ENCODE data around the gene UCK2.

Gene UCK2

DNA sequence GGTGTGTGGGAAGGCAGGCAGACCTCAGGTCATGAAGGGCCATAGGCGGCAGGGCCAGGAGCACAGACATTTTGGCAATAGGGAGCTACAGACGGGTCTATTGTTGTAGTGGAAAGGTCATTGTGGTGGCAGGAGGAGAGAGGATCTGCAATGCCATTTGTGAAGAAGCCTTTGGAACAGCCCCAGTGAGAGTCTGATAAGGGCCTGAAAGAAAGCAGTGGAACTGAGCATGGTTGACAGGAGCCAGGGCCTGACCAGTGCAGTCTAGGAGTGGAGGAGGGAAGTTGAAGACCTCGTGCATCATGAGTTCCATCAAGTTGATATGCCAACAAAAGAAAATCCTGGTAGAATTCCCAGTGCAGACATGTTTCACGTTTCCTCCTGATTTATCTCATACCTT is 65.5 kb downstream of the UCK2 start:
- Mint-ChIP-seq H3K36me3 (peaks cover 75% of the 10 kb centered on the region), H3K9me3 (no peaks in the 10 kb centered on the region), H3K4me1 (peaks cover 26% of the 10 kb centered on the region), H3K27ac (peak overlapping the region; percentile 69), H3K4me3 (no peak overlapping the region)
- ATAC-seq (no peak), DNase-seq (ENCODE audit: low spot score in 2 of 2) (no peak)

DNA sequence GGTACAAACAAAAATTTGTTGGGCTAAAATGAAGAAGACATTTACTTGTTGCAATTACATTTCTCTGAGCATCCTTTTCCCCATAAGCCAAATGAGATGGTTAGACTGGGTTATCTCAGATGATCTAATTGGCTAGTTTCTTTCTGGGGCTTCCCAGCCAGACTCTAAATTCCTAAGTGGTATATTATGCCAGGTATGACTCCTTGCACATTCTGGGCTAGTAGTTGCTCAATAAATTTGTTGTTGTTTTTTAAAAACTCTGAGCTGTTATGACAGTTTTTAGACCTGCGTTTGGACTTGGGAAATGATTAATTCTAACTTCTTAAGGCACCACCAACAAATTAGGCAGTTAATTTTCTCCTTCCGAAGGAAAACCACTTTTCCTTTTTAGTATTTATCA is 66.1 kb downstream of the UCK2 start:
- ATAC-seq (no peak), DNase-seq (ENCODE audit: low spot score in 2 of 2) (no peak)
- H3K9me3 Mint-ChIP-seq, result no peaks in the 10 kb centered on the region
- H3K4me1 Mint-ChIP-seq, result peaks cover 26% of the 10 kb centered on the region
- H3K36me3 Mint-ChIP-seq, result peaks cover 78% of the 10 kb centered on the region
- no peak overlapping the region for H3K27ac Mint-ChIP-seq
- no peak overlapping the region for H3K4me3 Mint-ChIP-seq

DNA sequence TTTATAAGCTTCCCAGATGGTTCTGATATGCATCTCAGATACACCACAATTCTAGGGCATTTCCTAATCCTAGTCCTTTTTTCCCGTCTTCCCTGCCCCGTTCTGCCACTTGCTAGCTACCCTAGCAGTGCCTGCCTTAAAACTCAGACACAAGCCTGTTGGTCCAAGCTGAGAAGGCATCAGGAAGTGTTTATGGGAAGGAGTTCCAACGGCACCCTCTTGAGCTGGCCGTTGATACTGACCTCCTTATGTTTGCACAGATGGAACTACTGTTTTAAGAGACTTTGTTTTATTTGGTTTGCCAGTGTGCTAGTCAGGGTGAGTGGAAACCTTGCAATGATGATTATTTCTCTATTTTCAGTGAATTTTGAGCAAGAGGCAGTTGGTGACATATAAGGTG is 67.2 kb downstream of the UCK2 start:
- no peak for DNase-seq (ENCODE audit: low spot score in 2 of 2)
- ATAC-seq, result no peak
- no peak overlapping the region for H3K27ac Mint-ChIP-seq
- H3K4me3 Mint-ChIP-seq, result no peak overlapping the region
- peaks cover 75% of the 10 kb centered on the region for H3K36me3 Mint-ChIP-seq
- no peaks in the 10 kb centered on the region for H3K9me3 Mint-ChIP-seq
- H3K4me1 Mint-ChIP-seq, result peaks cover 26% of the 10 kb centered on the region

DNA sequence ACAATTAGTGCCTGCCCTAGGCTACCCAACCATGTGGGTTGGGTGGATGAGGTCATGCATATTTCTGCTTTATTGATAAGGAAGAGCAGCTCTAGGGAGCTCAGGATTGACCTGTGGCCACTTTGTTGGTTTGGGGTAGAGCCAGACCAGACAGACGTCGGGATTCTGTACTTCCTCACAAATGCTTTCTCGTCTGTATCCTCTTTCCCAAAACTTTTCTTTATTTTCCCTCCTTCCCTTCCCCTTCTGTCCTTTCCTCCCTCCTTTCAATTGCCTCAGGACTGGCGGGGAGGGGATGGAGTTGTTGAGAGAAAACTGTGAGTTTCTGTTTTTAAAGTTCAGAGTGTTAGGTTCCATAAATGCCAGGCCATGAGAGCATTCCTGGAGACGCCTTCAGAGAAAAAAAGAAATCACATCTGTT is 68.0 kb downstream of the UCK2 start:
- DNase-seq (ENCODE audit: low spot score in 2 of 2) (no peak), ATAC-seq (no peak)
- Mint-ChIP-seq H3K4me3 (no peak overlapping the region), H3K27ac (no peak overlapping the region), H3K36me3 (peaks cover 78% of the 10 kb centered on the region), H3K9me3 (no peaks in the 10 kb centered on the region), H3K4me1 (peaks cover 19% of the 10 kb centered on the region)

DNA sequence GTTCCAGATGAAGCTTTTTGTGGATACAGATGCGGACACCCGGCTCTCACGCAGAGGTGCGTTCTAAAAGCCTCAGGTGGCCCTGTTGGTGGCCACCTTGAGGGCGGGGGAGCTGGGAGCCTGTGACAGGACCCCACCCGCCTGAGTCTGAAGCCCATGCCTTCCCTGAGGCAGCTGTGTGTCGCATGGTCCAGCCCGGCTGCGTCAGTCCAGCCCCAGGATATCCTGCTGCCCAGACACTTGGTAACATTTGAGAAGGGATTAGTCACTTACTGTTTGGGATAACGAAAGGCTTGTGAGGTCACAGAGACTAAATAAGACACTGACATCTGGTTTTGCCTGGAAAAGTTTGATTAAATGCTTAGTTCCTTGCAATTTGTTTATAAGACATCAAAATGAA is 68.9 kb downstream of the UCK2 start:
- peaks cover 78% of the 10 kb centered on the region for H3K36me3 Mint-ChIP-seq
- DNase-seq (ENCODE audit: low spot score in 2 of 2) (no peak), ATAC-seq (no peak)

DNA sequence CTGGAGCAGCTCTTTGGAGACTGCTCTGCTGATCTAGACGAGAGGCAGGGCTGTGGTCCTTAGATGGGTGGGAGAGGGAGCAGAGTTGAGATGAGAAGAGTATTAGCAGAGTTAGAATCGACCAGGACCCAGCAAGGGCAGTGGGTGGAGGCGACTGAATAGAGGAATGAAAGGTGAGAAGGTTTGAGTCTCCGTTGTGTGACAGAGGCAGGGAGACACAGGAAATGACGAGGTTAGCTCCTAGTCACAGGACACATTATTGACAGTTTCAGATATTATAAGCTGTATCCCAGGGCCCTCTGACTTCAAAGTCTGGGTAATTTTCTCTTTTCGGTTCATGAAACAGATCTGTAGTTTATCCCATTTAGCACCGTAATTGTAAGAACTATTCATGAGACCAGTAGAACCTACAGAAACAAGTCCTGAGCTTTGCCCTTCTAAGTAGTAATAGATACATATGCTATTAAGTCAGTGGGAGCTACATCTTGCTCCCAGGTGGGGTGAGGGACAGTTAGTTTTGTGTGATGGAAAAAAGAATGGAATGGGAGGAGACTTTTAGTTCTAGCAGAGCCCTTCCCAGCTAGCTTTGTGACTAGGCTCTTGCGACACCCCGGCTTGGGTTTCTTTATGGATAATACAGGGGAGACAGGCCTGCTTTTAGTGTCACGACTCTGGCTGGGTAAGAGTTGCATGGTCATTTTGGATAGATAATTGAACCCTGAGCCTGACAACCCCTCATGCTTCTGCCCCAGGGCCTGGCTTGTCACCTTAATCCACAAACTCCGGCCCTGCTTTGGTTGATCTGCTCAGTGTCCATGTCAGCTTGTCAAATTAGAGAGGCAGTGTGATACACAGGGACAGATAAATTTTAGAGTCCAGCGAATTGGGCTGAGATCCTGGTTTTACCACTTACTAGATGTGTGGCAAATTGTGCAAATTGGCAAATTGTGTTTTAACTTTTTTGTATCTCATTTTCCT is 70.2 kb downstream of the UCK2 start:
- ATAC-seq, result peak; percentile 59
- Mint-ChIP-seq H3K27ac (peak overlapping the region; percentile 40), H3K36me3 (peaks cover 78% of the 10 kb centered on the region), H3K4me1 (peaks cover 14% of the 10 kb centered on the region), H3K9me3 (no peaks in the 10 kb centered on the region), H3K4me3 (no peak overlapping the region)
- DNase-seq (ENCODE audit: low spot score in 2 of 2), result no peak

More for the DNA sequence above, 68.9 kb downstream of the UCK2 start:
- no peak overlapping the region for H3K4me3 Mint-ChIP-seq
- H3K27ac Mint-ChIP-seq, result peak overlapping the region; percentile 40
- peaks cover 18% of the 10 kb centered on the region for H3K4me1 Mint-ChIP-seq
- H3K9me3 Mint-ChIP-seq, result no peaks in the 10 kb centered on the region

DNA sequence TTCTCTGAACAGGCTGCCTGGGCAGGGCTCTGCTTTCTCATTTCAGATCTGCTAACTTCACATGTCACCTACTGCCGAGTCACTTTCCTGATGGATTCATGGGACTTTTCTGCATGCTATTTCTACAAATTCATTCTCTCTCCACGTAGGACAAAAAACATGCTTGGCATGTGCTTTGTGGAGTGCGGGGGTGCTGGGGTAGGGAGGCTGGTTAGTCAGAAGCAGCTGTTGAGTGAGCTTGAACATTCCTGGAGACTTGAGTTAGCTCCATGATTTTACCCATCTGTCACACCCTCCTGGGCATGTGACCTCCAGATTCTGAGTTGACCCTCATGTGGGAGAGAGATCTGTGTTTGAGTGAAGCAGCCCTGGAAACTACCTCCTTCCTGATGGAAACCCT is 71.4 kb downstream of the UCK2 start:
- DNase-seq (ENCODE audit: low spot score in 2 of 2) (no peak), ATAC-seq (no peak)
- H3K36me3 Mint-ChIP-seq, result peaks cover 81% of the 10 kb centered on the region
- peaks cover 12% of the 10 kb centered on the region for H3K4me1 Mint-ChIP-seq
- H3K9me3 Mint-ChIP-seq, result no peaks in the 10 kb centered on the region
- H3K27ac Mint-ChIP-seq, result peak overlapping the region; percentile 19
- H3K4me3 Mint-ChIP-seq, result no peak overlapping the region

DNA sequence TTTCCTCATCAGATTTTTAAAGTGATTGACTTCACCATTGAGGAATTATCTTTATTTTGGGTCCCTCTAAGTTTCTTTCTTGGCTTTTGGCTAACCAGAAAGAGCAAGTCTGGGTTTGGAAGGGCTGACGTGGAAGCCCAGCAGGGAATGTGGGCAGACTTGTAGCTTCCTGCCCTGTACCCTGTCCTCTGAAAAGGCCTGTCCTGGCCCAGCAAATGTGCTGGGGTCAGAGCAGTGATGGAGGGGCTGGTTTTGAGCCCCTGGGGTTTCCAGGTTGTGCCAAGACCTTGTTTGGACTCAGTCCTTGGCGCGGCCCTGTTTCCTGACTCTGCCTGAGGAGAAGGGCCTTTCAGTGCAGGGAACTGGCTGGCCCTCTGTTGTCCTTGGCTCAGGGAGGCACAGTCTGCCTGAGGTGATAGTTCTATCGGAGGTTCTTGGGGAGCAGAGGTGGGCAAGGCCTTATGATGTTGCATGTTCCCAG is 72.1 kb downstream of the UCK2 start:
- Mint-ChIP-seq H3K36me3 (peaks cover 80% of the 10 kb centered on the region), H3K27ac (peak overlapping the region; percentile 55), H3K9me3 (no peaks in the 10 kb centered on the region), H3K4me3 (no peak overlapping the region), H3K4me1 (peaks cover 12% of the 10 kb centered on the region)
- no peak for DNase-seq (ENCODE audit: low spot score in 2 of 2)
- no peak for ATAC-seq

DNA sequence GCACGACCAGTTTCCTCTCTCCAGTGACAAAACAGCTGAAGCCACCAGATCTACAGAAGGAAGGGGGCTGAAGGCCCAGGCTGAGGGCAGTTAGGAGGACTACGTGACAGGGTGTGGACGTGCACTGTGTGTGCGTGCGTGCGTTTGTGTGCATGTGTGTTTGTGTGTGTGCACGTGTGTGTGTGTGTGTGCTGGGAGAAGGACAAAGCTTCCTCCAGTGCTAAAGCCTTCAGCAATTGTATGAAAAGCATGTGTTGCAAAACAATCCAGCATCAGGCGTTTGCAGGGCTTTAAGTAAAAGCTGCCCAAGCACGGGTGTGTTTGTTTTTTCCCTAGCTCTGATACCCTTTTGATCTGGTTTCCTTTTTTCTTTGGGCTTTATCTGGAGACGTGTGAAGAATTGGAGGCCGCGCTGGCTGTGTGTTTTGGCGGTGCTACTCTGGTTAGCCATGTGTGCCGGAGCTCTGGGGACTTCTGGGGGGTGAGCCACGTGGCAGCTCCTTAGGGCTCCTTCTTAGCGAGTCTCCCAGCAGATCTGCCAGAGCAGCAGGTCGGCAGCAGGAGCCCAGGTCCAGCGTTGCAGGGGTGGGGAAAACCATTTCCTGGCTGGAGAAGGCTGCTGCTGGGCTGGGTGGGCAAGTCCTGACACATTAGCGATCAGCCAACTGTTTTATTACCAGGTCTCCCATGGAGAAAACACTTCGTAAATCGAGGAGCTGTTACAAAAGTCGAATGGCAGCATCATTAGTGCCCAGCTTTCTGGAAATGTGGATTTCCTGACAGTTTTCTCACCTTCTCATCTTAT is 73.4 kb downstream of the UCK2 start:
- no peak for ATAC-seq
- DNase-seq (ENCODE audit: low spot score in 2 of 2), result no peak
- Mint-ChIP-seq H3K9me3 (no peaks in the 10 kb centered on the region), H3K4me1 (peaks cover 12% of the 10 kb centered on the region), H3K4me3 (no peak overlapping the region), H3K36me3 (peaks cover 83% of the 10 kb centered on the region), H3K27ac (peak overlapping the region; percentile 27)

DNA sequence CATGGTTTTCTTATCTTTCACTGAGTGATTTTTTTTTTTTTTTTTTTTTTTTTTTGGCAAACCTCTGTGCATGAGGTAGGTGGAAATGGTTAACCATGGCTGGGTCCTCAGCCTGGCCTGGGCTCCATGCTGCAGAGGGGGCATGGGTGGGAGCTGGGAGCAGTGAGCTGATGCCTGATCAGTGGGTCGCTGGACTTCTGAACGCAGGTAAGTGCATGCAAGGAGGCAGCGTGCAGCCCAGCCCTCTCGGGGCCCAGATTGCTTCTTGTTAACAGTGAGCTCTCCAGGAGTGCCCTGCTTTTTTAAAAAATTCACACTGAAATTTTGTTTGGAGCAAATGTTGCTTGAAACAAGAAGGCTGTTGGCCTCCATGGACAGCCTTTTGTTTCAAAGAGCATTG is 75.2 kb downstream of the UCK2 start:
- no peak overlapping the region for H3K4me3 Mint-ChIP-seq
- DNase-seq (ENCODE audit: low spot score in 2 of 2) (no peak), ATAC-seq (no peak)
- peaks cover 72% of the 10 kb centered on the region for H3K36me3 Mint-ChIP-seq
- peak overlapping the region; percentile 20 for H3K27ac Mint-ChIP-seq
- peaks cover 1% of the 10 kb centered on the region for H3K4me1 Mint-ChIP-seq
- H3K9me3 Mint-ChIP-seq, result no peaks in the 10 kb centered on the region

DNA sequence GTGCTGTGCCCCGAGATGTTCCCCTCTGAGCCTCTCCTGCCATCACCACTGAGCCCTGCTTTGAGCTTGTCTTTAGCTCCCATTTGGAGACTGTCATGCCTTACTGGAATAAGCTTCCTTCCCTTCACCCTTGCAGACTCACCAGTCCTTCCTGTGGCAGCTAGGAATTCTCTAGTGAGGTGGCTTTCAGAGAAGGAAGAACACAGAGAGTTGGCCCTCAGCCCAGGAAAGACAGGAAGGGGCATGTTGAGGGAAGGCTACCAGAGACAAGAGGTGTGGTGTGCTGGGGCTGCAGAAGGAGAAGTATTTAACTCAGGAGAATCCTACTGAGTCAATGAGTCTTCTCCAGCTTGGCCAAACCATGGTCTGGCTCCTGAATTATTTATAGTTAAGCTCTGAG is 76.3 kb downstream of the UCK2 start:
- no peak for DNase-seq (ENCODE audit: low spot score in 2 of 2)
- peaks cover 74% of the 10 kb centered on the region for H3K36me3 Mint-ChIP-seq

DNA sequence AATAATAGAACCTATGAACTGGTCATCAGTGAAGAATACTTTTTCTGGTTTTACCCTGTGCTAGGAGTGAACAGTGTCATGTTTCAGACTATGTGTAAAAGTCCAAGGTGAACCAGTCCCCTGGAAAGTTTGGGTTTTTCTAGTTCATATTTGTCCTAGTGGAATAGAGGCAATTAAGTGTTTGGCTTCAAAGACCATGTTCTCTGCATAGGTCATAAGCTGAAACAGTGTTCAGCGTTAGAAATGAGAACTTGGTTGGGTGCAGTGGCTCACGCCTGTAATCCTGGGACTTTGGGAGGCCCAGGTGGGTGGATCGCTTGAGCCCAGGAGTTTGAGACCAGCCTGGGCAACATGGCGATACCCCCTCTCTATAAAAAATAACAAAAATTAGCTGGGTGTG is 77.5 kb downstream of the UCK2 start:
- H3K36me3 Mint-ChIP-seq, result peaks cover 86% of the 10 kb centered on the region
- no peak overlapping the region for H3K4me3 Mint-ChIP-seq

More for the DNA sequence above, 76.3 kb downstream of the UCK2 start:
- peak overlapping the region; percentile 20 for H3K27ac Mint-ChIP-seq
- no peak overlapping the region for H3K4me3 Mint-ChIP-seq
- H3K9me3 Mint-ChIP-seq, result no peaks in the 10 kb centered on the region
- H3K4me1 Mint-ChIP-seq, result no peaks in the 10 kb centered on the region
- ATAC-seq, result no peak

DNA sequence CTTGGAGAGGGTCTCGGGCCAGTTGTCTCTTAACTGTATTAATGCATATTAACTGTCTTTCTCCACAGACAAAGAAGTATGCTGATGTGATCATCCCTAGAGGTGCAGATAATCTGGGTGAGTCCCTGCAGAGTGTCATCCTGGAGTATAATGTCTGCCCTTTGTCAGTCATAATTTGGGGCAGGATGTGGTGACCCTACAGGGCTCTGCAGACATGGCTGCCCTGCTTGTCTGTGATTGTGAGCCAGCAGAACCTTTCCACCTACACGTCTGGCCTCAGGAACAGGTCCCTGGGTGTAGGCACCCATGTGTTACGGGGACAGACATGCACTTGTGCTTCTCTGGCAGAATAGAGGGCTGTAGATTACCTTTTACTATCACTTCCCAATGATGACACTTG is 78.4 kb downstream of the UCK2 start:
- H3K36me3 Mint-ChIP-seq, result peaks cover 78% of the 10 kb centered on the region
- no peaks in the 10 kb centered on the region for H3K9me3 Mint-ChIP-seq

More for the DNA sequence above, 77.5 kb downstream of the UCK2 start:
- ATAC-seq, result no peak
- no peaks in the 10 kb centered on the region for H3K4me1 Mint-ChIP-seq
- no peaks in the 10 kb centered on the region for H3K9me3 Mint-ChIP-seq
- H3K27ac Mint-ChIP-seq, result no peak overlapping the region
- DNase-seq (ENCODE audit: low spot score in 2 of 2), result no peak

DNA sequence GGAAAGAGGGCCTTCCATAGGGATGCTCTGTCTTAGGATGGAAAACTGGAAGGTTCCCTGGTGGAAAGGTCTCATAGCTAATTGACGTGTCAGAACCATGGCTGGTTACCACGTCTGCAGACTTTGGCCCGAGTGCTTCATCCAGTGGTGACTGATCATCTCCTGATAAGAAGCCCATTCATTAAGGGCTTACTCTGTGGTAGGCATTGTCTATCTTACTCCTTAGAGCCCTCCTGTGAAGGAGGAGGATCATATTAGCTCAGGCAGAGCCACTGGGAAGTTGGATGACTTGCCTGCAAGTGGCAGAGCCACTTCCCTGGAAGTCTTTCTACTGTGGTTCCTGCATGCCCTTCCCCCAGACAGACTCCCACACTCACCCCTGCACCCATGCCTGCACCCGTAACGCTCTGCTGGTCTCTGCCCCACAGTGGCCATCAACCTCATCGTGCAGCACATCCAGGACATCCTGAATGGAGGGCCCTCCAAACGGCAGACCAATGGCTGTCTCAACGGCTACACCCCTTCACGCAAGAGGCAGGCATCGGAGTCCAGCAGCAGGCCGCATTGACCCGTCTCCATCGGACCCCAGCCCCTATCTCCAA is 79.9 kb downstream of the UCK2 start:
- Mint-ChIP-seq H3K36me3 (peaks cover 63% of the 10 kb centered on the region), H3K4me3 (no peak overlapping the region), H3K4me1 (no peaks in the 10 kb centered on the region), H3K27ac (no peak overlapping the region), H3K9me3 (no peaks in the 10 kb centered on the region)
- ATAC-seq (no peak), DNase-seq (ENCODE audit: low spot score in 2 of 2) (no peak)

More for the DNA sequence above, 78.4 kb downstream of the UCK2 start:
- DNase-seq (ENCODE audit: low spot score in 2 of 2) (no peak), ATAC-seq (peak; percentile 66)
- H3K4me1 Mint-ChIP-seq, result no peaks in the 10 kb centered on the region
- H3K4me3 Mint-ChIP-seq, result no peak overlapping the region
- peak overlapping the region; percentile 38 for H3K27ac Mint-ChIP-seq

DNA sequence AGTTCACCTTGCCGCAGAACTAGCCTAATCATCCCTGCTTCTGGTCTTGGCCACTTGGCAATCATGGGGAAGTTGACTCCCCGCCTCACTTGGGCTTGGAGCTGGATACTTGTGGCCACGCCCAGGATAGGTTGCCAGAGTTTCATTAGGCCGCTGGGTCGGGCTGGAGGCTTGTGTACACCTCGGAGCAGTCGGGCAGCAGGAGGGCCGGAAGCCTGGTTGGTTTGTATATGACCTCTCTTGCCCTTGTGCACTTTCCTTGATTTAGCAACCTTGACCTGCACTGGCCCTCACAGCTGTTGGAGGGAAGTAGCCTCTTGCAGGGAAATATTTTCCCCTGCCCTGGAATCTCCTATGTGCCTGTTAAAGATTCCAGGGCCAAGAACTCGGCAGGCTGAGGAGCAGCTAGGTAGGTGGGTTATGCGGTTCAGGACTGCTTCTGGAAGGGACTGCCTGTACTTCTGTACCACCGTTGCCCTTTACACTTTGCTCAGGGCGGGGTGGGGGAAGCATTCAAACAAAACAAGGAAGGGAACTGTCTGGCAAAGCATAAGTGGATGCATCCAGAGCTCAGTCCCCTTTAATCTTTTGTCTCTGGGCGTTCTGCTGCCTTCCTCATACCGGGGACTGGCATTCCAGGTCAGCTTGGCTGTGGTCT is 83.5 kb downstream of the UCK2 start:
- peaks cover 5% of the 10 kb centered on the region for H3K4me1 Mint-ChIP-seq
- DNase-seq (ENCODE audit: low spot score in 2 of 2) (no peak), ATAC-seq (no peak)
- H3K9me3 Mint-ChIP-seq, result no peaks in the 10 kb centered on the region
- no peak overlapping the region for H3K4me3 Mint-ChIP-seq
- no peak overlapping the region for H3K27ac Mint-ChIP-seq
- peaks cover 29% of the 10 kb centered on the region for H3K36me3 Mint-ChIP-seq

Measured in stimulated activated effector memory CD8-positive, alpha-beta T cell treated with anti-CD3 and anti-CD28 coated beads, Interleukin-12 subunit alpha, Interleukin-12 subunit beta, amount 100 ng/mL, for 72 hours (primary cell).